Measurements from ENCODE around the gene FOXJ1.

GRCh38 chr17:76091526-76092286 is 49.3 kb downstream of the FOXJ1 start:
- TF ChIP-seq CTCF (IDR thresholded peaks at IDR 0.05) = no peak
- TF ChIP-seq POLR2A (IDR thresholded peaks at IDR 0.05) = no peak

Data from thyroid gland (tissue), 4 donors.